IMR-90 (cell line): ENCODE measurements around the gene GHR. TPM values are rescaled to one million over a fixed set of nuclear protein-coding genes. Genes with fewer than 3 reads are reported as not detected.

Experiments
- ATAC-seq: fragments of 200-7000 bp; cut with Tn5 transposase; 2 replicates; pipeline ENCODE4 v1.9.1; 2020; ENCODE audit warnings: low read depth, mild to moderate bottlenecking, moderate library complexity
- BruUV-seq: library from RNA; stranded (reverse); fragments of 400-500 nt; replicated peaks from 2 replicates; lab custom pipeline; 2021; lab: Mats Ljungman, UMichigan
- CTCF ChIA-PET: fragments of 300-600 bp; formaldehyde crosslinking; extraction: SDS; loops from one replicate; lab custom pipeline; 2021; ENCODE audit warnings: antibody characterized with exemption; lab: Yijun Ruan, JAX
- POLR2A ChIA-PET: fragments of 300-600 bp; sonication (Branson Sonifier 250); formaldehyde crosslinking; loops from one replicate; lab custom pipeline; 2022; ENCODE audit warnings: antibody characterized with exemption; ENCODE audit not compliant: unreplicated experiment; lab: Charles Lee
- DNase-seq: peaks from one replicate; pipeline ENCODE4 v3.0.0; 2013
- H2AFZ ChIP-seq: replicated peaks from 2 replicates; pipeline ENCODE3; 2013; ENCODE audit warnings: low read length, mild to moderate bottlenecking; ENCODE audit not compliant: poor library complexity
- H2AK5ac ChIP-seq: 2 replicates; pipeline ENCODE4 v1.6.1; 2013; ENCODE audit warnings: low read depth, low read length, inconsistent platforms
- H2AK9ac ChIP-seq: replicated peaks from 2 replicates; pipeline ENCODE3; 2013; ENCODE audit warnings: mild to moderate bottlenecking, low read depth, low read length, moderate library complexity; ENCODE audit not compliant: poor library complexity
- H2BK120ac ChIP-seq: 2 replicates; pipeline ENCODE4 v1.6.1; 2013; ENCODE audit warnings: low read depth, low read length, inconsistent platforms
- H2BK15ac ChIP-seq: 3 replicates; pipeline ENCODE4 v1.6.1; 2013; ENCODE audit warnings: low read depth, low read length, inconsistent platforms
- H2BK20ac ChIP-seq: 2 replicates; pipeline ENCODE4 v1.6.1; 2013; ENCODE audit warnings: low read depth, mild to moderate bottlenecking, inconsistent platforms, low read length, moderate library complexity
- H2BK5ac ChIP-seq: 2 replicates; pipeline ENCODE4 v1.6.1; 2013; ENCODE audit warnings: mild to moderate bottlenecking, low read depth, low read length, inconsistent platforms; ENCODE audit not compliant: poor library complexity, severe bottlenecking
- H3K14ac ChIP-seq: replicated peaks from 2 replicates; pipeline ENCODE4 v1.6.1; 2013; ENCODE audit warnings: low read depth, low read length, inconsistent platforms
- H3K18ac ChIP-seq: 2 replicates; pipeline ENCODE4 v1.6.1; 2013; ENCODE audit warnings: low read depth, low read length, control low read depth
- H3K23ac ChIP-seq: 2 replicates; pipeline ENCODE4 v1.6.1; 2013; ENCODE audit warnings: low read depth, low read length, inconsistent platforms
- H3K27ac ChIP-seq: 2 replicates; pipeline ENCODE4 v1.5.1; 2013; ENCODE audit warnings: mild to moderate bottlenecking, control low read depth, low read length; ENCODE audit not compliant: insufficient read depth
- H3K27me3 ChIP-seq: 2 replicates; pipeline ENCODE4 v1.6.1; 2013; ENCODE audit warnings: low read length; ENCODE audit not compliant: control insufficient read depth, insufficient read depth
- H3K36me3 ChIP-seq: 2 replicates; pipeline ENCODE4 v1.6.1; 2013; ENCODE audit warnings: low read length, mixed read lengths; ENCODE audit not compliant: control insufficient read depth, insufficient read depth
- H3K4ac ChIP-seq: 2 replicates; pipeline ENCODE4 v1.6.1; 2013; ENCODE audit warnings: low read depth, low read length, inconsistent platforms
- H3K4me1 ChIP-seq: 2 replicates; pipeline ENCODE4 v1.6.1; 2013; ENCODE audit warnings: low read length, mixed read lengths; ENCODE audit not compliant: control insufficient read depth, insufficient read depth
- H3K4me2 ChIP-seq: 2 replicates; pipeline ENCODE4 v1.6.1; 2013; ENCODE audit warnings: low read depth, mild to moderate bottlenecking, control low read depth, low read length, moderate library complexity
- H3K4me3 ChIP-seq: 2 replicates; pipeline ENCODE4 v1.5.1; 2013; ENCODE audit warnings: low read depth, mild to moderate bottlenecking, control low read depth, low read length, moderate library complexity; ENCODE audit not compliant: insufficient read depth
- H3K56ac ChIP-seq: 2 replicates; pipeline ENCODE4 v1.6.1; 2013; ENCODE audit warnings: low read length, inconsistent platforms; ENCODE audit not compliant: insufficient read depth; ENCODE audit errors: extremely low read depth
- H3K79me1 ChIP-seq, 2 experiments: 2 replicates each; pipeline ENCODE4 v1.6.1; 2013; ENCODE audit warnings: low read length in 2 of 2, inconsistent platforms in 1 of 2, low read depth in 1 of 2
- H3K9ac ChIP-seq: 2 replicates; pipeline ENCODE4 v1.6.1; 2013; ENCODE audit warnings: low read depth, low read length, control low read depth
- H3K9me1 ChIP-seq: 2 replicates; pipeline ENCODE4 v1.6.1; 2013; ENCODE audit warnings: low read length, inconsistent platforms; ENCODE audit not compliant: insufficient read depth
- H3K9me3 ChIP-seq: 2 replicates; pipeline ENCODE4 v1.6.1; 2013; ENCODE audit warnings: low read length; ENCODE audit not compliant: control insufficient read depth, insufficient read depth
- H4K20me1 ChIP-seq: 2 replicates; pipeline ENCODE4 v1.6.1; 2013; ENCODE audit warnings: low read length, inconsistent platforms; ENCODE audit not compliant: insufficient read depth
- H4K5ac ChIP-seq: 2 replicates; pipeline ENCODE4 v1.6.1; 2013; ENCODE audit warnings: mild to moderate bottlenecking, low read depth, low read length, control low read depth
- H4K8ac ChIP-seq, 2 experiments: 2 replicates each; pipeline ENCODE4 v1.6.1; 2013; ENCODE audit warnings: low read depth in 2 of 2, low read length in 2 of 2, control low read depth in 1 of 2, inconsistent platforms in 1 of 2
- H4K91ac ChIP-seq: 2 replicates; pipeline ENCODE4 v1.6.1; 2013; ENCODE audit warnings: low read depth, low read length, inconsistent platforms; ENCODE audit not compliant: insufficient read depth
- BHLHE40 ChIP-seq: fragments of 150-350 bp; IDR thresholded peaks from 2 replicates; pipeline ENCODE4 v1.6.1; 2016; ENCODE audit warnings: mild to moderate bottlenecking, low read depth, low read length
- CHD1 ChIP-seq: IDR thresholded peaks from 2 replicates; pipeline ENCODE4 v1.6.1; 2012; ENCODE audit warnings: low read depth, low read length, improper control_type of control experiment
- FOS ChIP-seq: fragments of 150-350 bp; IDR thresholded peaks from 2 replicates; pipeline ENCODE4 v1.6.1; 2016; ENCODE audit warnings: low read depth, low read length
- MAFK ChIP-seq: IDR thresholded peaks from 2 replicates; pipeline ENCODE4 v1.6.1; 2012; ENCODE audit warnings: low read depth, low read length, improper control_type of control experiment
- MAZ ChIP-seq: IDR thresholded peaks from 2 replicates; pipeline ENCODE4 v1.6.1; 2012; ENCODE audit warnings: low read depth, mild to moderate bottlenecking, low read length, improper control_type of control experiment, moderate library complexity, borderline replicate concordance
- MXI1 ChIP-seq: IDR thresholded peaks from 2 replicates; pipeline ENCODE4 v1.6.1; 2012; ENCODE audit warnings: low read depth, mild to moderate bottlenecking, low read length, moderate library complexity, borderline replicate concordance
- NFE2L2 ChIP-seq: fragments of 150-350 bp; IDR thresholded peaks from 2 replicates; pipeline ENCODE4 v1.6.1; 2016; ENCODE audit warnings: low read depth, mild to moderate bottlenecking, low read length
- POLR2A ChIP-seq: IDR thresholded peaks from 2 replicates; pipeline ENCODE4 v1.6.1; 2012; ENCODE audit warnings: mild to moderate bottlenecking, low read depth, low read length
- RAD21 ChIP-seq: IDR thresholded peaks from 2 replicates; pipeline ENCODE4 v1.6.1; 2012; ENCODE audit warnings: low read length, improper control_type of control experiment
- RCOR1 ChIP-seq: IDR thresholded peaks from 2 replicates; pipeline ENCODE4 v1.6.1; 2012; ENCODE audit warnings: mild to moderate bottlenecking, low read length, improper control_type of control experiment; ENCODE audit not compliant: insufficient replicate concordance
- RFX5 ChIP-seq: IDR thresholded peaks from 2 replicates; pipeline ENCODE4 v1.8.0; 2012; ENCODE audit warnings: low read depth, mild to moderate bottlenecking, low read length, moderate library complexity
- SMC3 ChIP-seq: fragments of 150-350 bp; IDR thresholded peaks from 2 replicates; pipeline ENCODE4 v1.6.1; 2016; ENCODE audit warnings: low read depth, mild to moderate bottlenecking, antibody characterized with exemption, low read length, moderate library complexity
- WGBS, 2 experiments: methylation state at CpG; one replicate each; pipeline versions ENCODE4 v1.1.5 to v1.1.7; 2013; ENCODE audit warnings: missing lambda C conversion rate in 2 of 2; ENCODE audit not compliant: insufficient read length in 1 of 2; ENCODE audit errors: extremely low coverage in 2 of 2; 5-methylcytosine and 5-hydroxymethylcytosine counted together
- dilution Hi-C: fragments of 300-500 bp; cut with HindIII; formaldehyde crosslinking; loops from one replicate; pipeline ENCODE4 v1.14.3; 2018; ENCODE audit warnings: low sequenced_read_pairs; ENCODE audit not compliant: unreplicated experiment
- in situ Hi-C: fragments of 300-500 bp; cut with MboI; formaldehyde crosslinking; loops from 3 replicates; pipeline ENCODE4 v1.14.3; 2019; ENCODE audit warnings: low sequenced_read_pairs, inconsistent platforms, mixed read lengths
- intact Hi-C: fragments of 100-400 bp; cut with micrococcal nuclease; formaldehyde crosslinking; loops from 2 replicates; pipeline ENCODE4 v1.10.0; 2022
- polyA plus RNA-seq, 3 experiments: library from polyadenylated mRNA; depleted of rRNA; stranded (reverse); fragments of >200 nt; gene quantifications; 2 replicates each; pipeline ENCODE4 v1.2.3, GENCODE V29; 2012; ENCODE audit warnings: low replicate concordance in 1 of 3
- total RNA-seq: library from RNA; depleted of rRNA; stranded (reverse); fragments of >200 nt; gene quantifications from 2 replicates; pipeline ENCODE4 v1.2.3, GENCODE V29; 2012
- TF ChIP-seq, protein P1 (sequence below): fragments of 150-350 bp; IDR thresholded peaks from 2 replicates; pipeline ENCODE4 v1.6.1; 2017; ENCODE audit warnings: mild to moderate bottlenecking, antibody characterized with exemption, low read length, low read depth
- TF ChIP-seq, protein P2 (sequence below): fragments of 150-350 bp; IDR thresholded peaks from 2 replicates; pipeline ENCODE4 v1.6.1; 2016; ENCODE audit warnings: low read depth, mild to moderate bottlenecking, low read length, moderate library complexity, borderline replicate concordance
- TF ChIP-seq, protein P3 (sequence below): conservative IDR thresholded peaks from 2 replicates; pipeline ENCODE4 v1.5.1; 2012; ENCODE audit warnings: mild to moderate bottlenecking, low read depth, low read length, improper control_type of control experiment

Gene GHR
- total and polyA plus RNA-seq, 2 of the 4 experiments (the other 2 are of a cell fraction), result 0.36 to 1.1 TPM

DNA sequence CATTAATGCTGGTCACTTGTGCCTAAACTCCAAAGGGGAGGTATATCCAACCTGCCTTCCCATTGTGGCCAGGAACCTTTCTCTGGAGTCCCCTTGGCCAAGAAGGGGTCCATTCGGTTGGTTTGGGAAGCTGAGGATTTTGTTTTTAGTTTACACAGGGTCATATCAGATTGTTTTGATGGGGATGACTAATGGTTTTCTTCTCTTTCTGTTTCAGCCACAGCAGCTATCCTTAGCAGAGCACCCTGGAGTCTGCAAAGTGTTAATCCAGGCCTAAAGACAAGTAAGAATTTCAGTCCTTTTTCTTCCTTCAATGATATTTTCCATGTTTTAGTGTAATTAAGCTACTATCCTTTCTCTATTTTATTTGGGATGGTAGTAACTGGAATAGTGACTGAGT is 205.6 kb downstream of the GHR start:
- H3K4me2 ChIP-seq, result no peak overlapping the region
- WGBS, 2 experiments, result no CpG with 5 or more reads among the region's 1 CpG
- DNase-seq (no peak), ATAC-seq (no peak)
- no peak overlapping the region for H3K23ac ChIP-seq
- H3K14ac ChIP-seq, result no peak overlapping the region
- no peak overlapping the region for H2AK9ac ChIP-seq
- in situ Hi-C loops (no loop called here), dilution Hi-C loops (no loop called here), intact Hi-C loops (no loop called here)
- no peak overlapping the region for H3K18ac ChIP-seq
- H3K9ac ChIP-seq, result no peak overlapping the region
- POLR2A ChIA-PET, result no interaction called here
- H3K56ac ChIP-seq, result no peak overlapping the region
- no peak overlapping the region for H3K4ac ChIP-seq
- no peaks in the 10 kb centered on the region for H4K20me1 ChIP-seq
- no peaks in the 10 kb centered on the region for H3K79me1 ChIP-seq
- no peak overlapping the region for H2BK20ac ChIP-seq
- no peak overlapping the region for H4K91ac ChIP-seq
- no peak overlapping the region for H2AK5ac ChIP-seq
- H3K36me3 ChIP-seq, result no peaks in the 10 kb centered on the region
- no peak overlapping the region for H2BK5ac ChIP-seq
- H2BK15ac ChIP-seq, result no peak overlapping the region
- H3K27me3 ChIP-seq, result no peaks in the 10 kb centered on the region
- no peaks in the 10 kb centered on the region for H3K4me1 ChIP-seq
- no peak overlapping the region for H2BK120ac ChIP-seq
- no peak overlapping the region for H4K8ac ChIP-seq
- H3K9me3 ChIP-seq, result no peaks in the 10 kb centered on the region
- H3K27ac ChIP-seq, result no peak overlapping the region
- no peak for TF ChIP-seq RAD21
- TF ChIP-seq MAFK, result no peak
- no peak for TF ChIP-seq RCOR1
- no peak for TF ChIP-seq RFX5
- TF ChIP-seq, protein P1, sequence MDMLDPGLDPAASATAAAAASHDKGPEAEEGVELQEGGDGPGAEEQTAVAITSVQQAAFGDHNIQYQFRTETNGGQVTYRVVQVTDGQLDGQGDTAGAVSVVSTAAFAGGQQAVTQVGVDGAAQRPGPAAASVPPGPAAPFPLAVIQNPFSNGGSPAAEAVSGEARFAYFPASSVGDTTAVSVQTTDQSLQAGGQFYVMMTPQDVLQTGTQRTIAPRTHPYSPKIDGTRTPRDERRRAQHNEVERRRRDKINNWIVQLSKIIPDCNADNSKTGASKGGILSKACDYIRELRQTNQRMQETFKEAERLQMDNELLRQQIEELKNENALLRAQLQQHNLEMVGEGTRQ, result no peak
- TF ChIP-seq MAZ, result no peak
- TF ChIP-seq, protein P2, sequence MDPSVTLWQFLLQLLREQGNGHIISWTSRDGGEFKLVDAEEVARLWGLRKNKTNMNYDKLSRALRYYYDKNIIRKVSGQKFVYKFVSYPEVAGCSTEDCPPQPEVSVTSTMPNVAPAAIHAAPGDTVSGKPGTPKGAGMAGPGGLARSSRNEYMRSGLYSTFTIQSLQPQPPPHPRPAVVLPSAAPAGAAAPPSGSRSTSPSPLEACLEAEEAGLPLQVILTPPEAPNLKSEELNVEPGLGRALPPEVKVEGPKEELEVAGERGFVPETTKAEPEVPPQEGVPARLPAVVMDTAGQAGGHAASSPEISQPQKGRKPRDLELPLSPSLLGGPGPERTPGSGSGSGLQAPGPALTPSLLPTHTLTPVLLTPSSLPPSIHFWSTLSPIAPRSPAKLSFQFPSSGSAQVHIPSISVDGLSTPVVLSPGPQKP, result no peak
- TF ChIP-seq MXI1, result no peak
- no peak for TF ChIP-seq BHLHE40
- no peak for TF ChIP-seq POLR2A
- TF ChIP-seq SMC3, result no peak
- TF ChIP-seq, protein P3, sequence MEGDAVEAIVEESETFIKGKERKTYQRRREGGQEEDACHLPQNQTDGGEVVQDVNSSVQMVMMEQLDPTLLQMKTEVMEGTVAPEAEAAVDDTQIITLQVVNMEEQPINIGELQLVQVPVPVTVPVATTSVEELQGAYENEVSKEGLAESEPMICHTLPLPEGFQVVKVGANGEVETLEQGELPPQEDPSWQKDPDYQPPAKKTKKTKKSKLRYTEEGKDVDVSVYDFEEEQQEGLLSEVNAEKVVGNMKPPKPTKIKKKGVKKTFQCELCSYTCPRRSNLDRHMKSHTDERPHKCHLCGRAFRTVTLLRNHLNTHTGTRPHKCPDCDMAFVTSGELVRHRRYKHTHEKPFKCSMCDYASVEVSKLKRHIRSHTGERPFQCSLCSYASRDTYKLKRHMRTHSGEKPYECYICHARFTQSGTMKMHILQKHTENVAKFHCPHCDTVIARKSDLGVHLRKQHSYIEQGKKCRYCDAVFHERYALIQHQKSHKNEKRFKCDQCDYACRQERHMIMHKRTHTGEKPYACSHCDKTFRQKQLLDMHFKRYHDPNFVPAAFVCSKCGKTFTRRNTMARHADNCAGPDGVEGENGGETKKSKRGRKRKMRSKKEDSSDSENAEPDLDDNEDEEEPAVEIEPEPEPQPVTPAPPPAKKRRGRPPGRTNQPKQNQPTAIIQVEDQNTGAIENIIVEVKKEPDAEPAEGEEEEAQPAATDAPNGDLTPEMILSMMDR, result no peak
- TF ChIP-seq NFE2L2, result no peak
- no peak for TF ChIP-seq CHD1
- TF ChIP-seq FOS, result no peak
- H3K9me1 ChIP-seq, result no peaks in the 10 kb centered on the region
- no peak overlapping the region for H4K5ac ChIP-seq
- CTCF ChIA-PET, result no interaction called here
- no TSS peak for BruUV-seq
- H2AFZ ChIP-seq, result no peak overlapping the region
- H3K4me3 ChIP-seq, result no peak overlapping the region
